Pancreas (tissue), 10 donors: ENCODE data around the gene FIS1. TPM values are rescaled to one million over a fixed set of nuclear protein-coding genes. Genes with fewer than 3 reads are reported as not detected.
A peak's percentile ranks its signal among the peaks of the same experiment; 100 is the strongest.
"Not testable (repeated sequence)": the region's sequence is repeated elsewhere in the genome, so short reads cannot be mapped to it uniquely, and the experiment has no call there.

Source experiments
- ATAC-seq, 4 donors: fragments of 200-7000 bp; cut with Tn5 transposase; one replicate each; pipeline versions ENCODE4 v1.8.0 to v1.9.1; 2020; ENCODE audit warnings: mild to moderate bottlenecking in 4 of 4, moderate library complexity in 4 of 4
- DNase-seq, 6 donors: peaks; one replicate each; pipeline ENCODE4 v3.0.0-alpha.2; 2020
- FAIRE-seq: peaks from 2 replicates; lab custom pipeline; 2012; peaks lifted over from hg19 to GRCh38; lab: Jason Lieb, UNC
- H3K27ac ChIP-seq, 4 donors: fragments of 200-600 bp; sonication (generic); 1 replicate in 3 of 4; 2 replicates in 1 of 4; pipeline versions ENCODE4 v1.5.0 to v1.8.0; 2020
- H3K27me3 ChIP-seq, 4 donors: fragments of 200-600 bp; one replicate each; pipeline ENCODE4 v1.8.0; 2021
- H3K36me3 ChIP-seq, 3 donors: fragments of 200-600 bp; sonication (generic) in 1 of 3; one replicate each; pipeline versions ENCODE4 v1.5.0 to v1.8.0; 2020 to 2021
- H3K4me1 ChIP-seq, 3 donors: fragments of 200-600 bp; one replicate each; pipeline ENCODE4 v1.8.0; 2021
- H3K4me3 ChIP-seq, 4 donors: fragments of 200-600 bp; sonication (generic) in 2 of 4; one replicate each; pipeline versions ENCODE4 v1.5.0 to v1.8.0; 2020 to 2021
- H3K9me3 ChIP-seq, 4 donors: fragments of 200-600 bp; one replicate each; pipeline ENCODE4 v1.8.0; 2021
- WGBS, 2 donors: extraction: QIAGEN DNeasy Blood & Tissue Kit; methylation state at CpG; one replicate each; pipeline ENCODE4 v1.1.7; 2013; 5-methylcytosine and 5-hydroxymethylcytosine counted together
- intact Hi-C, 3 donors: fragments of 100-400 bp; cut with DNase I; formaldehyde crosslinking; loops; one replicate each; pipeline versions ENCODE4 v1.11.1 to v1.14.2; 2022
- polyA plus RNA-seq, 2 donors: library from polyadenylated mRNA; stranded (reverse); fragments of 200-250 nt; gene quantifications; one replicate each; pipeline ENCODE4 v1.2.3, GENCODE V29; 2013
- total RNA-seq, 6 donors: library from RNA; stranded (reverse); fragmentation: NEBNext Ultra II Directional in 4 of 6; extraction: Animal tissue kit (Norgen Biotek cat#: 25700) in 4 of 6; gene quantifications; one replicate each; pipeline versions ENCODE4 v1.2.1 to v1.2.4, GENCODE V29; 2021 to 2023
- TF ChIP-seq, protein P1 (sequence below), 4 donors: fragments of 200-600 bp; sonication (generic) in 3 of 4; IDR thresholded peaks; one replicate each; pipeline versions ENCODE4 v1.5.0 to v1.8.0; 2021; ENCODE audit warnings: antibody characterized with exemption in 4 of 4
- donor health status: healthy with polysubstance abuse.
- donor health status: DM: no; HTN: no; CAD: no; lungs with moderate emphysema.
- donor health status: DM: no; HTN: no; CAD: no.
- donor health status: control.
- donor health status: control.
- donor health status: Bipolar disorder and iron deficiency.
- donor health status: DM: yes; HTN: yes; CAD: no.
- donor health status: DM: no; HTN: no; CAD: no.
- donor health status: DM: no; HTN: no; CAD: no.
- donor health status: DM: yes; HTN: yes; CAD: no.

FIS1 gene
- total and polyA plus RNA-seq, 8 donors = 75.4 to 144 (median 91.6) TPM

DNA sequence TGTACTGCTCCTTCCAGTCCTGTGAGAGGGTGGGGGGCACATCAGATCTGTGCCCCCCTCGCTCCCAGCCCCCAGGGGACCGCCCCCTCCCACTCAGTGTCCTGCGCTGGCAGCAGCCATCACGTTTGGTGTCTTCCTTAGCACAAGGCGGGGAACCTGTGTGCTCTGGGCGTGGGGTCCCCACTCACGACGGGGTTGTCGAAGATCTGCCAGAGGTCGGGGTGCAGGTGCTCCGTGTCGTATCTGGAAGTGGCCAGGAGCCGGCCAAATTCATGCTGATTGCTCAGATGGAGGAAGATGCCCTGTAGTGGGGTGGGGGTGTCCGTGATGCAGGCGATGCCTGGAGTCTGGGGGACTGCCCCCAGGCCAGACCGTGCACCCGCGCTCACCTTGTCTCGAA is 34.7 kb downstream of the FIS1 start:
- H3K9me3 ChIP-seq = no peaks in the 10 kb centered on the region
- no peak for ATAC-seq
- intact Hi-C loops = no loop called here
- FAIRE-seq = no peak
- H3K27me3 ChIP-seq = no peaks in the 10 kb centered on the region
- H3K4me1 ChIP-seq = peaks cover 0 to 5% (median 4%) of the 10 kb centered on the region in 3 donors
- 93 to 94% methylated on average over 19 of the region's 19 CpGs for WGBS, 2 donors
- TF ChIP-seq, protein P1, sequence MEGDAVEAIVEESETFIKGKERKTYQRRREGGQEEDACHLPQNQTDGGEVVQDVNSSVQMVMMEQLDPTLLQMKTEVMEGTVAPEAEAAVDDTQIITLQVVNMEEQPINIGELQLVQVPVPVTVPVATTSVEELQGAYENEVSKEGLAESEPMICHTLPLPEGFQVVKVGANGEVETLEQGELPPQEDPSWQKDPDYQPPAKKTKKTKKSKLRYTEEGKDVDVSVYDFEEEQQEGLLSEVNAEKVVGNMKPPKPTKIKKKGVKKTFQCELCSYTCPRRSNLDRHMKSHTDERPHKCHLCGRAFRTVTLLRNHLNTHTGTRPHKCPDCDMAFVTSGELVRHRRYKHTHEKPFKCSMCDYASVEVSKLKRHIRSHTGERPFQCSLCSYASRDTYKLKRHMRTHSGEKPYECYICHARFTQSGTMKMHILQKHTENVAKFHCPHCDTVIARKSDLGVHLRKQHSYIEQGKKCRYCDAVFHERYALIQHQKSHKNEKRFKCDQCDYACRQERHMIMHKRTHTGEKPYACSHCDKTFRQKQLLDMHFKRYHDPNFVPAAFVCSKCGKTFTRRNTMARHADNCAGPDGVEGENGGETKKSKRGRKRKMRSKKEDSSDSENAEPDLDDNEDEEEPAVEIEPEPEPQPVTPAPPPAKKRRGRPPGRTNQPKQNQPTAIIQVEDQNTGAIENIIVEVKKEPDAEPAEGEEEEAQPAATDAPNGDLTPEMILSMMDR (IDR thresholded peaks at IDR 0.05) = no peak
- no peak overlapping the region for H3K27ac ChIP-seq
- H3K4me3 ChIP-seq = no peak overlapping the region
- H3K36me3 ChIP-seq = peaks cover 3 to 21% (median 3%) of the 10 kb centered on the region in 3 donors
- peak in 1 of 6 donors; percentile 64 for DNase-seq

DNA sequence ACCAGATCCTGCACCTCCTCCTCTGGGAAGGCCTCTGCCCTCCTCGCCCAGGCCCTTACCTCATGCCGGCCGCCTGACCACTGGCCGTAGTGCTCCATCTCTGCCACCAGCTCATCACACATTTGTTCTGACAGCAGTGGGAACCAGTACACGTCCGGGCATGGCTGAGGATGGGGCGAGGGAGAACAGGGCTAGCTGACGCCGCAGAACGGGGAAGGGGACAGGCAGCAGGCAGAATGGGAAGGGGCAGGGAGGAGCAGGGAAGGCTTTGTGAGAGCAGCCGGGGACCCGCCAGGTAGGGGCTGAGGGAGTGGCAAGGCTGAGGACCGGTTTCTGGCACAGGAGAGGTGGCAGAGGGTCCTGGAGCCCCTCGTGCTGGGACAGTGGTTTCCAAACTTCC is 36.1 kb downstream of the FIS1 start:
- TF ChIP-seq, protein P1 (IDR thresholded peaks at IDR 0.05) = no peak
- no peak overlapping the region for H3K4me3 ChIP-seq
- no peaks in the 10 kb centered on the region for H3K4me1 ChIP-seq
- 95% methylated on average over 14 of the region's 14 CpGs for WGBS, 2 donors
- intact Hi-C loops = no loop called here
- no peak for ATAC-seq
- no peaks in the 10 kb centered on the region for H3K9me3 ChIP-seq
- H3K27me3 ChIP-seq = no peaks in the 10 kb centered on the region
- no peak overlapping the region for H3K27ac ChIP-seq
- DNase-seq = no peak
- no peak for FAIRE-seq
- peaks cover 3 to 21% (median 3%) of the 10 kb centered on the region in 3 donors for H3K36me3 ChIP-seq

- ATAC-seq (no peak), DNase-seq (no peak), FAIRE-seq (no peak)
- Histone ChIP-seq H3K27me3 (no peaks in the 10 kb centered on the region), H3K27ac (no peak overlapping the region), H3K36me3 (peaks cover 3 to 21% (median 3%) of the 10 kb centered on the region in 3 donors), H3K9me3 (no peaks in the 10 kb centered on the region), H3K4me3 (no peak overlapping the region), H3K4me1 (no peaks in the 10 kb centered on the region)
- TF ChIP-seq, protein P1 (IDR thresholded peaks at IDR 0.05) = no peak
- intact Hi-C loops = no loop called here
- WGBS, 2 donors = 92 to 95% methylated on average over 17 of the region's 17 CpGs
Measured at GRCh38 chr7:101207459-101207858, 37.4 kb downstream of the FIS1 start.

- FAIRE-seq (no peak), DNase-seq (no peak), ATAC-seq (no peak)
- Histone ChIP-seq H3K4me1 (peaks cover 0 to 3% (median 0%) of the 10 kb centered on the region in 3 donors), H3K36me3 (peaks cover 3 to 13% (median 3%) of the 10 kb centered on the region in 3 donors), H3K27ac (no peak overlapping the region), H3K4me3 (no peak overlapping the region), H3K9me3 (no peaks in the 10 kb centered on the region), H3K27me3 (peaks cover 0 to under 1% (median 0%) of the 10 kb centered on the region in 4 donors)
- 87 to 88% methylated on average over 19 of the region's 19 CpGs for WGBS, 2 donors
- intact Hi-C loops = no loop called here
- TF ChIP-seq, protein P1 (IDR thresholded peaks at IDR 0.05) = no peak
Measured at GRCh38 chr7:101206665-101207042, 38.2 kb downstream of the FIS1 start.

GRCh38 chr7:101205901-101206664 is 38.8 kb downstream of the FIS1 start:
- WGBS, 2 donors = 87 to 89% methylated on average over 32 of the region's 32 CpGs
- H3K4me3 ChIP-seq = no peak overlapping the region
- TF ChIP-seq, protein P1 (IDR thresholded peaks at IDR 0.05) = no peak
- ATAC-seq = no peak
- no peak for FAIRE-seq
- DNase-seq = no peak
- H3K4me1 ChIP-seq = peaks cover 0 to 3% (median 0%) of the 10 kb centered on the region in 3 donors
- H3K9me3 ChIP-seq = no peaks in the 10 kb centered on the region
- H3K27ac ChIP-seq = no peak overlapping the region
- peaks cover 0 to 2% (median 0%) of the 10 kb centered on the region in 4 donors for H3K27me3 ChIP-seq
- peaks cover 0 to 7% (median 3%) of the 10 kb centered on the region in 3 donors for H3K36me3 ChIP-seq
- intact Hi-C loops = no loop called here

DNA sequence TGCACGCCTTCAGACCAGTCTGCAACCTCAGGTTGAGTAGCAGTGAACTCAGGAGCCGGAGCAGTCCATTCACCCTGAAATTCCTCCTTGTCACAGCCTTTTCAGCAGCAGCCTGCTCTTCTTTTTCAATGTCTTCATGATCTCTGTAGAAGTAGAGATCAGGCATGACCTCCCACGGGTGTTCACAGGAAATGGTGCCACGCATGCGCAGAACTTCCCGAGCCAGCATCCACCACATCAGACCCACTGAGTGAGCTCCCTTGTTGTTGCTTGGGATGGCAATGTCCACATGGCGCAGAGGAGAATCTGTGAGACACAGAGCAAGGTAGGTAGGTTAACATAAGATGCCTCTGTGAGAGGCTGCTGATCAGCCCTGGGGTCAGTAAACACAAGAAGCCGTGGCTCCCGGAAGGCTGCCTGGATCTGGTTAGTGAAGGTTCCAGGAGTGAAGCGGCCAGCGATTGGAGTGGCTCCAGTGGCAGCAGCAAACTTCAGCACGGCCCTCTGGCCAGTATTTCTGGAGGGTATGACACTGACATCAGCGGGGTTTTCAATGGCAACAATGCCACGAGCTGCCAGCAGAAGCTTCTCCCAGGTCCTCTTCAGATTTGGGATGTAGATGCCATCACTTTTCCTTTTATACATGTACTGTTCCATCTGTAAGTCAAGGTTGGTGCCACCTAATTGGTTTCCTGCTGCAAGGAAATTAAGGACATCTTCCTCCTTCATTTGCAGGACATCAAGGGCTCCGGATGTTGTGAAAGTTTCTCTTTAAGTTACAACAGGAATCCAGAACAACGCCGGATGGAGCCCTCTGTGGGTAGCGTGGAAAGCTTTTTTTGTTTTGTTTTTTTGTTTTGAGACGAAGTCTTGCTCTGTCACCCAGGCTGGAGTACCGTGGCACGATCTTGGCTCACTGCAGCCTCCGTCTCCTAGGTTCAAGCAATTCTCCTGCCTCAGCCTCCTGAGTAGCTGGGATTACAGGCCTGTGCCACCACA is 40.8 kb downstream of the FIS1 start:
- H3K27me3 ChIP-seq, H3K36me3 ChIP-seq, H3K9me3 ChIP-seq, DNase-seq, H3K27ac ChIP-seq, intact Hi-C loops, ATAC-seq, FAIRE-seq, H3K4me1 ChIP-seq, H3K4me3 ChIP-seq: not testable (repeated sequence)
- WGBS, 2 donors = 61 to 68% methylated on average over 22 of the region's 22 CpGs
